Measurements from ENCODE around the gene PNRC1. TPM values are rescaled to one million over a fixed set of nuclear protein-coding genes. Genes with fewer than 3 reads are reported as not detected.

Gene PNRC1
- total and polyA plus RNA-seq, 2 of the 4 experiments (the other 2 are of a cell fraction) = 6.5 to 8.1 TPM

DNA sequence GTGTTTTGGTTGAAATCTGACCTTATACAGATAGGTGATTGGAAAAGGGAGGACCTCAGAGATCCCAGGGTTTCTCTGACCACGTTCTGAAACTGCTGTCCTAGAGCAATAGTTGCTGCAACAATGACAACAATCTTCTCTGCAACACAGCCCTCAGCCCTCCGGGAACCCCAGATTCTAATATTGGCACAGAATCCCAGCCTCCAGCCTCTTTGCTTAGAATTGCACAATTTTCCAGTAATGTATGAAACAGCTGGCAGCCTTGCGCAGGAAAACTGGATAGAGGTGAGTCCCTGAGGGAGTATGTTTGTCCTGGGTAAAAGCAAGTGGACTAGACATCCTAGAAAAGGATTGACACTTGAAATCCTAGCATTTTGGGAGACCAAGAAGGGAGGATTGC, 30.4 kb upstream of the PNRC1 start:
- POLR2A ChIA-PET (ENCODE audit: unreplicated experiment) = no interaction called here
- Histone ChIP-seq H2BK120ac (ENCODE audit: low read depth, low read length) (no peak overlapping the region), H3K23ac (ENCODE audit: low read depth, low read length) (no peak overlapping the region), H2BK20ac (ENCODE audit: low read depth, low read length) (no peak overlapping the region), H3K4ac (ENCODE audit: low read depth, low read length) (no peak overlapping the region), H3K9me3 (ENCODE audit: control insufficient read depth, insufficient read depth, low read length) (no peaks in the 10 kb centered on the region), H3K9me1 (ENCODE audit: insufficient read depth, low read length) (no peaks in the 10 kb centered on the region), H4K8ac (ENCODE audit: low read depth in 2 of 2, low read length in 2 of 2) (no peak overlapping the region), H3K9ac (ENCODE audit: low read depth, low read length) (no peak overlapping the region), H2BK5ac (ENCODE audit: low read depth, low read length, poor library complexity, severe bottlenecking) (no peak overlapping the region), H4K20me1 (ENCODE audit: insufficient read depth, low read length) (no peaks in the 10 kb centered on the region), H3K4me2 (ENCODE audit: low read depth, low read length) (peak overlapping the region; percentile 17; the same call in 1 of the 2 replicates), H3K4me1 (ENCODE audit: control insufficient read depth, insufficient read depth, low read length) (peaks cover 10% of the 10 kb centered on the region), H4K91ac (ENCODE audit: insufficient read depth, low read depth, low read length) (no peak overlapping the region), H2AK9ac (replicated peaks; ENCODE audit: low read depth, low read length, poor library complexity) (no peak overlapping the region), H3K18ac (ENCODE audit: low read depth, low read length) (no peak overlapping the region), H3K56ac (ENCODE audit: extremely low read depth, insufficient read depth, low read length) (no peak overlapping the region), H3K27me3 (ENCODE audit: control insufficient read depth, insufficient read depth, low read length) (peaks cover 2% of the 10 kb centered on the region; the same call in 1 of the 2 replicates), H3K4me3 (ENCODE audit: insufficient read depth, low read depth, low read length) (no peak overlapping the region), H2AFZ (replicated peaks; ENCODE audit: low read length, poor library complexity) (no peak overlapping the region), H2AK5ac (ENCODE audit: low read depth, low read length) (no peak overlapping the region), H3K36me3 (ENCODE audit: control insufficient read depth, insufficient read depth, low read length) (no peaks in the 10 kb centered on the region), H3K14ac (replicated peaks; ENCODE audit: low read depth, low read length) (no peak overlapping the region), H3K79me1 (ENCODE audit: low read depth in 1 of 2, low read length in 2 of 2) (no peaks in the 10 kb centered on the region), H4K5ac (ENCODE audit: low read depth, low read length) (no peak overlapping the region), H2BK15ac (ENCODE audit: low read depth, low read length) (no peak overlapping the region), H3K27ac (ENCODE audit: insufficient read depth, low read length) (no peak overlapping the region)
- CTCF ChIA-PET = interaction anchor here (0.5 to 0.9 kb wide), 2 partner anchors 30 to 986 kb away, joined by 3 read pairs; no protein-coding TSS in a partner anchor
- BruUV-seq (replicated peaks) = no TSS peak
- WGBS, 2 experiments (ENCODE audit: extremely low coverage in 2 of 2, insufficient read length in 1 of 2) = no CpG with 5 or more reads among the region's 3 CpGs
- DNase-seq = peak; percentile 28
- ATAC-seq (ENCODE audit: low read depth) = peak; percentile 72
- no peak for TF ChIP-seq MAZ (IDR thresholded peaks at IDR 0.05; ENCODE audit: borderline replicate concordance, low read depth, low read length)
- no peak for TF ChIP-seq CTCF (conservative IDR thresholded peaks at IDR 0.05; ENCODE audit: low read depth, low read length)
- peak; percentile 64 for TF ChIP-seq CEBPB (IDR thresholded peaks at IDR 0.05; ENCODE audit: low read depth, low read length)
- TF ChIP-seq BHLHE40 (IDR thresholded peaks at IDR 0.05; ENCODE audit: low read depth, low read length) = no peak
- no peak for TF ChIP-seq NFE2L2 (IDR thresholded peaks at IDR 0.05; ENCODE audit: low read depth, low read length)
- dilution Hi-C loops (cut with HindIII; ENCODE audit: low sequenced_read_pairs, unreplicated experiment) (no loop called here), intact Hi-C loops (cut with micrococcal nuclease) (no loop called here), in situ Hi-C loops (cut with MboI; ENCODE audit: low sequenced_read_pairs) (no loop called here)

Measured in IMR-90 (cell line).